ENCODE measurements around the gene FADS6. TPM values are rescaled to one million over a fixed set of nuclear protein-coding genes. Genes with fewer than 3 reads are reported as not detected.

Gene FADS6
- total and polyA plus RNA-seq, 2 of the 13 experiments (the other 11 are each of a cell fraction or from before 2014, with no cell fraction given) = 0.11 TPM

DNA sequence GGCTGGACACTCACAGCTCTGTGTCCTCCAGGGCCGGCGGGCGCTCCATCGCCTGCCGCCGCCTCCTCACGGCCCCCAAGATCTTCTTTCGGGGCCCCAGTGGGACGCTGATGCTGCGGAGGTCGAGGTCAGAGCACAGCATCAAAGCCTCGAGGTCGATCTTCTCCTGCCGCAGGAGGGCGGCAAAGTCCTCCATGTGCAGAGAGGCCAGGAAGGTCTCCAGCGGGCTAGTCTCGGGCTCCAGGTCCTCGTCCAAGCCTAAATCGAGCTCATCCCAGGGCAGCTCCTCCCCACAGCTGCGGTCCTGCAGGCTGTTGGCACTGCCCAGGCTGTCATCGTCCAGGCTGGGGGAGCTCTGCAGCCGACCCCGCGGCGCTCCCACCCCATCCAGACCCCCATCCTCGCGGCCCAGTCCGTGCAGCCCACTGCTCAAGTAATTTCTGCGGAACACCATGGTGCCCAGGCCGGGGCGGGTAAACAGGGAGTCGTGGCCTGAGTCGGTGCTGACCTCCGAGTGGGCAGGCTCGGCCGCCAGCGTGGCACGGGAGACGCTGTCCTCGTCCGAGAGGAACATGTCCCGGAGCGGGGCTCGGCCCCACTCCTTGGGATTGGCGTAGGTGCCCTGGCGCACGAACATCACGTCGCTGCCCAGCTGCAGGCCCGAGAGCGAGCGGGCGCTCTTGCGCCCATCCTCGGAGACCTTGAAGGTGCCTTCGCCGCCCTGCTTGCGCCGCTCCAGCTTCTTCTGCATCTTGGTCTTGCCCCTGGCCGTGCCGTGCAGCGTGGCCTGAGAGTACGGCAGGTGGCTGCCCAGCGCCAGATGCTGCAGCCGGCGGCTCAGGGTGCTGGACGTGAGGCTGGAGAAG lies 26.2 kb upstream of the FADS6 start (continued):
- TF ChIP-seq ZNF597 (CRISPR knock-in tag; IDR thresholded peaks at IDR 0.05) (no peak), ZNF678 (CRISPR knock-in tag; IDR thresholded peaks at IDR 0.05) (no peak), ZNF550 (CRISPR knock-in tag; IDR thresholded peaks at IDR 0.05; ENCODE audit: borderline replicate concordance) (no peak), DMAP1 (CRISPR knock-in tag; IDR thresholded peaks at IDR 0.05) (no peak), ZNF280D (CRISPR knock-in tag; IDR thresholded peaks at IDR 0.05) (no peak), JUNB (CRISPR knock-in tag; IDR thresholded peaks at IDR 0.05; ENCODE audit: borderline replicate concordance) (no peak), HDAC2 (CRISPR knock-in tag; IDR thresholded peaks at IDR 0.05) (no peak), NBN (conservative IDR thresholded peaks at IDR 0.05) (no peak), ZNF274 (CRISPR knock-in tag; IDR thresholded peaks at IDR 0.05) (peak; percentile 49; the same call in 1 of the 2 replicates), USF2 (IDR thresholded peaks at IDR 0.05; ENCODE audit: low read depth, low read length) (no peak), USF2 (CRISPR knock-in tag; IDR thresholded peaks at IDR 0.05; ENCODE audit: borderline replicate concordance) (no peak), NCOA1 (CRISPR knock-in tag; IDR thresholded peaks at IDR 0.05) (no peak)
- TF ChIP-seq, protein P1, sequence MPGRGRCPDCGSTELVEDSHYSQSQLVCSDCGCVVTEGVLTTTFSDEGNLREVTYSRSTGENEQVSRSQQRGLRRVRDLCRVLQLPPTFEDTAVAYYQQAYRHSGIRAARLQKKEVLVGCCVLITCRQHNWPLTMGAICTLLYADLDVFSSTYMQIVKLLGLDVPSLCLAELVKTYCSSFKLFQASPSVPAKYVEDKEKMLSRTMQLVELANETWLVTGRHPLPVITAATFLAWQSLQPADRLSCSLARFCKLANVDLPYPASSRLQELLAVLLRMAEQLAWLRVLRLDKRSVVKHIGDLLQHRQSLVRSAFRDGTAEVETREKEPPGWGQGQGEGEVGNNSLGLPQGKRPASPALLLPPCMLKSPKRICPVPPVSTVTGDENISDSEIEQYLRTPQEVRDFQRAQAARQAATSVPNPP (CRISPR knock-in tag; IDR thresholded peaks at IDR 0.05) = no peak
- TF ChIP-seq, protein P2, sequence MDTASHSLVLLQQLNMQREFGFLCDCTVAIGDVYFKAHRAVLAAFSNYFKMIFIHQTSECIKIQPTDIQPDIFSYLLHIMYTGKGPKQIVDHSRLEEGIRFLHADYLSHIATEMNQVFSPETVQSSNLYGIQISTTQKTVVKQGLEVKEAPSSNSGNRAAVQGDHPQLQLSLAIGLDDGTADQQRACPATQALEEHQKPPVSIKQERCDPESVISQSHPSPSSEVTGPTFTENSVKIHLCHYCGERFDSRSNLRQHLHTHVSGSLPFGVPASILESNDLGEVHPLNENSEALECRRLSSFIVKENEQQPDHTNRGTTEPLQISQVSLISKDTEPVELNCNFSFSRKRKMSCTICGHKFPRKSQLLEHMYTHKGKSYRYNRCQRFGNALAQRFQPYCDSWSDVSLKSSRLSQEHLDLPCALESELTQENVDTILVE (CRISPR knock-in tag; IDR thresholded peaks at IDR 0.05) = no peak
- TF ChIP-seq, protein P3, sequence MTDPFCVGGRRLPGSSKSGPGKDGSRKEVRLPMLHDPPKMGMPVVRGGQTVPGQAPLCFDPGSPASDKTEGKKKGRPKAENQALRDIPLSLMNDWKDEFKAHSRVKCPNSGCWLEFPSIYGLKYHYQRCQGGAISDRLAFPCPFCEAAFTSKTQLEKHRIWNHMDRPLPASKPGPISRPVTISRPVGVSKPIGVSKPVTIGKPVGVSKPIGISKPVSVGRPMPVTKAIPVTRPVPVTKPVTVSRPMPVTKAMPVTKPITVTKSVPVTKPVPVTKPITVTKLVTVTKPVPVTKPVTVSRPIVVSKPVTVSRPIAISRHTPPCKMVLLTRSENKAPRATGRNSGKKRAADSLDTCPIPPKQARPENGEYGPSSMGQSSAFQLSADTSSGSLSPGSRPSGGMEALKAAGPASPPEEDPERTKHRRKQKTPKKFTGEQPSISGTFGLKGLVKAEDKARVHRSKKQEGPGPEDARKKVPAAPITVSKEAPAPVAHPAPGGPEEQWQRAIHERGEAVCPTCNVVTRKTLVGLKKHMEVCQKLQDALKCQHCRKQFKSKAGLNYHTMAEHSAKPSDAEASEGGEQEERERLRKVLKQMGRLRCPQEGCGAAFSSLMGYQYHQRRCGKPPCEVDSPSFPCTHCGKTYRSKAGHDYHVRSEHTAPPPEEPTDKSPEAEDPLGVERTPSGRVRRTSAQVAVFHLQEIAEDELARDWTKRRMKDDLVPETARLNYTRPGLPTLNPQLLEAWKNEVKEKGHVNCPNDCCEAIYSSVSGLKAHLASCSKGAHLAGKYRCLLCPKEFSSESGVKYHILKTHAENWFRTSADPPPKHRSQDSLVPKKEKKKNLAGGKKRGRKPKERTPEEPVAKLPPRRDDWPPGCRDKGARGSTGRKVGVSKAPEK (CRISPR knock-in tag; IDR thresholded peaks at IDR 0.05; ENCODE audit: borderline replicate concordance) = no peak
